Fibroblast of gingiva (primary cell): Measurements from ENCODE around the gene CLDN24.

Source experiments
- DNase-seq: peaks from one replicate; pipeline ENCODE4 v3.0.0-alpha.2; 2011; ENCODE audit warnings: low read depth

Gene CLDN24

GRCh38 chr4:183322326-183322725 lies at the start of gene CLDN24:
CLDN24 (minus strand) TSS chr4:183322426; CDS start chr4:183322426, 0 bp downstream.
- DNase-seq: no peak

GRCh38 chr4:183370786-183371185 lies 48.6 kb upstream of the CLDN24 start:
- no peak for DNase-seq

DNA sequence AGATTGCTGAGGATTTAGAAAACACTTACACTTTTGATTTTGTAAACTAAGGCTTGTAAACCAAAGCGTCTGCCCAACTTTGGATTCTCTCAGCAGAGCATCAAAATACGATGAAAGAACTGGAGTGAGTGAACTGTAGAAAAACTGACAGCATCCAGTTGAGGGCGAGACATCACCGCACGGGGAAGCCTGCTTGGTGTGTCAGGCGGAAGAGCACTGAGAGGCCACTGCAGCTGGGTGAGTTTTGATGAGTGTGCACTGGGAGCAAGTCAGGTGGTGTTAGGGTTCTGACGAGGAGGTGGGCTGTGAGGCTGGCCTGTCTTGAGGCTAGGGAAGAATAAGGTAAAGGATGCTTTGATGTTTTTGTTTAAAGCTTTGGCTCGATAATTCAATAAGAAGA lies 46.8 kb upstream of the CLDN24 start:
- DNase-seq: no peak

DNA sequence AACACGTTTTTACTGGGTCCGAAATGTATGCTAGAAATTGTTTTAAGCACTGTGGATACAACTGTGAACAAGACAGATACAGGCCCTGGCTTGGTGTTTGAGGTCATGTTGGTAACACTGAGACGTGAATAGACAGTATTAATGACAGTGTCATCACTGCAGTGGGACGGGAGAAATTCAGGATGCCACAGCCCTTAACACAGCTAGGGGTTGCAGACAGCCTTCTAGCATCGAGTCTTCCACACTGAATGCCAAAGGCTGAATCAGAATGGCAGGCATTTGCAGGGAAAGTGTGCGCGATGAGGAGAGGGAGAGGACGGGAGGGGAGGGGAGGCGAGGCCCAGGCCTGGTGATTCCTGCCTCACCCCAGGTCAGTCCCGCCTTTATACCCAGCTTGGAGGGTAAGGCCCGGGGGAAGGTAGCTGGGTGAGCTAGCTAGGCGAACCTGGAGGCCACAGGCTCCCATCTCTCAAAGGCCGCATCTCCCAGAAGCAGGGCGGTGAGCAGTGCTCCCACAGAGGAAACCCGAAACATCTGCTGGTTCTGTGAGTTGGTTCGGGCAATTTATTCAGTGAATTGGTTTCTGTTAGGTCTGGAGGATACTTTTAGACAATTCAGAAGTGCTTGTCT lies 44.1 kb upstream of the CLDN24 start:
- DNase-seq: no peak

GRCh38 chr4:183364025-183364424 lies 41.8 kb upstream of the CLDN24 start:
- DNase-seq: no peak

GRCh38 chr4:183362916-183363542 lies 40.8 kb upstream of the CLDN24 start:
- DNase-seq: no peak

- DNase-seq: no peak
Measured at GRCh38 chr4:183362036-183362435, 39.8 kb upstream of the CLDN24 start.

DNA sequence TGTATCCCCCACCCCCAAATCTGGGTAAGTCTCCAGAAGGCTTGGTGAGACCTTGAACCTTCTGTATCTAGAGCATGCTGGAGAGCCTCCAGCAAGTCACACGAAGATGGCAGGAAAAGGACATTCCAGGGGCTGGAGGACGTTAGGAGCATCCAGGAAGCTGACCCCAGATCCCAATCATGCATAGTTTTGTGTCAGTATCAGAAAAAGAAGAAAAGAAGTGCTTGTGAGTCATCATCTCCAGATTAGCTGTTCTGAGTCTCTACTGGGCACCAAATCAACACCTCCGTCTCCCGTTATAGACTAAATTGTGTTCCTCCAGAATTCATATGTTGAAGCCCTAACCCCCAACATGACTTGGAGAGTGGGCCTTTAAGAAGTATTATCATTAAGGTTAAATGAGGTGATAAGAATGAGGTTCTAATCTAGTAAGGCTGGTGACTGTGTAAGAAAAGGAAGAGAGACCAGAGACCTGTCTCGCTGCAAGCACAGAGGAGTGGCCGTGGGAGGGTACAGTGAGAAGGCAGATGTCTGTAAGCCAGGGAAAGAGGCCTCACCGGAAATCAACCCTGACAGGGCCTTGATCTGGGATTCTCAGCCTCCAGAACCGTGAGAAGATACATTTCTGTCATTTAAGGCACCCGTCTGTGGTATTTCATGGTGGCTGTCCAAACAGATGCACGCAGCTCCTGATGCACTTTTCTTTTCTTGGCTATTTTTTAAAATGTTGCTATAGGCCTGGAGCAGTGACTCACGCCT lies 38.1 kb upstream of the CLDN24 start:
- DNase-seq: no peak

DNA sequence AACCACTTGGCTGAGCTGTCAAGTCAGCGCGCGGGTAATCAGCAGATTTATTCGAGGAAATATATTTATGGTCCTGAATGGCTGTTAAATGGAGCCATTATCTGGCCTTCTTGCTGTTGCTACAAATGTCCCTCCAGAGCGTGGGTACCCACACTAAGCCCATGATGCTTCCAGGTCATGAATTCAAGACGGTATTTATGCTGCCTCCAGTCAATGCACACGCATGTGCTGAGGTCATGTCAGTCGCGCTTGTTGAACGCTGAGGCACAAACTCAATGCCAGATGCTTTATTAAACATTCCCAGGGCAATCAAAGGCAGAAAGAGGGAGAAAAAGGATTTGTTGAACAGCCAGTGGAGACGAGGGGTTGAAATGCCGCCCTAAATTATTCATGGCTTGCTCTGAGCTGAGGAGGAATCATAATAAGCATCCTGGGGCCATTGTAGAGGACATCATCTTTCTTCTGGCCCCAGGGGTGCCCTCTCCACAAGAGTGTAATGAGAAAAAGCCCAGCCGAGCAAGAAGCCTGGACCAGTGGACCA lies 36.1 kb upstream of the CLDN24 start:
- no peak for DNase-seq

DNA sequence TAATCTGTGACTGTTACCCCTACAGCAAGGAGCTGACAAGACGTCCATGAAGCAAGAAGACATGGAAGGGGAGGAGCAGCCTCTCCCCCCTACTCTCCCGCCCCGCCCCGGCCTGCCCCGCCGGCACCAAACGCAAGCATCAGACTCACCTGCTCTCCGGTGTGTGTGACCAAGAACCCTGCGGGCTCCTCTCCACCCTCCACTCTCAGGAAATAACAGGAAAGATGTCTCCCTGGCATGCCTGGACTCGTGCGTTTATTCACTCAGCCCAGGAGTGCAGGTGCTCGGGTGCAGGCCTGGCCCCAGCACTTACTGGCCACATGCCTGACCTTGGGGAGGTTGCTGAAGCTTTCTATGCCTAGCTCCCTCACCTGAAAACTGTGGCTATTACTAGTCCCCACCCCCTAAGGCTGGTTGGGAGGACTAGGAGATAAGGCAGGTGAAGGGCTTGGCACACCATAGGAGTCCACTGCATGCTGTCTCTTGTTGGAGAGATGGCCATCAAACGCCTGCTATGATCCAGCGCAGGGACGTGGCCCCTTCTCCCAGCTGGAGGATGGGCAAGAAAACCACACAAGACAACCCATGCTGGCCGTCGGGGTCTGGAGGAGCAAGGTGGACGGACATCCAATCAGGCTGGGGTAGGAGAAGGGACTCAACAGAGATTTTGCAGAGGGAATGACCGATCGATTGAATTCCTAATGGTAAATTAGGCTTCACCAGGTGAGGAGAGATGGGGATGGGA lies 34.9 kb upstream of the CLDN24 start:
- no peak for DNase-seq

- no peak for DNase-seq
Measured at GRCh38 chr4:183356173-183356830, 34.1 kb upstream of the CLDN24 start.

- DNase-seq: no peak
Measured at GRCh38 chr4:183355405-183355804, 33.2 kb upstream of the CLDN24 start.

GRCh38 chr4:183354219-183354618 lies 32.0 kb upstream of the CLDN24 start:
- DNase-seq: no peak

- no peak for DNase-seq
Measured at GRCh38 chr4:183353557-183353956, 31.3 kb upstream of the CLDN24 start.

DNA sequence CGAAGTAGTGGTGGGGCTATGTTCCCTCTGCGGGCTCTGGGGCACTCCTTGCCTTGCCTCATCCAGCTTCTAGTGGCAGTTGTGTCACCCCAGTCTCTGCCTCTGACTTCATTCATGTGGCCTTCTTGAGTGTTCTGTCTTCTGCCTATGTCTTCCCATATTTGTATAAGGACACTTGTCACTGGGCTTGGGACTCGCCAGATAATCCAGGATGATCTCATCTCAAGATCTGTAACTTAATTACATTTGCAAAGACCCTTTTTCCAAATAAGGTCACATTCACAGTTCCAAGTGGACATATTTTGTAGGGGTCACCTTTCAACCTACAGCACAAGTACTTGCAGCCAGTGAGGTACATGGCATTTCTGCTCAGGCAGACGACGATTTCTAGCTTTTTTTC lies 30.3 kb upstream of the CLDN24 start:
- no peak for DNase-seq

GRCh38 chr4:183350317-183351071 lies 28.3 kb upstream of the CLDN24 start:
- DNase-seq: peak; percentile 74

GRCh38 chr4:183349673-183350072 lies 27.4 kb upstream of the CLDN24 start:
- DNase-seq: peak; percentile 84

DNA sequence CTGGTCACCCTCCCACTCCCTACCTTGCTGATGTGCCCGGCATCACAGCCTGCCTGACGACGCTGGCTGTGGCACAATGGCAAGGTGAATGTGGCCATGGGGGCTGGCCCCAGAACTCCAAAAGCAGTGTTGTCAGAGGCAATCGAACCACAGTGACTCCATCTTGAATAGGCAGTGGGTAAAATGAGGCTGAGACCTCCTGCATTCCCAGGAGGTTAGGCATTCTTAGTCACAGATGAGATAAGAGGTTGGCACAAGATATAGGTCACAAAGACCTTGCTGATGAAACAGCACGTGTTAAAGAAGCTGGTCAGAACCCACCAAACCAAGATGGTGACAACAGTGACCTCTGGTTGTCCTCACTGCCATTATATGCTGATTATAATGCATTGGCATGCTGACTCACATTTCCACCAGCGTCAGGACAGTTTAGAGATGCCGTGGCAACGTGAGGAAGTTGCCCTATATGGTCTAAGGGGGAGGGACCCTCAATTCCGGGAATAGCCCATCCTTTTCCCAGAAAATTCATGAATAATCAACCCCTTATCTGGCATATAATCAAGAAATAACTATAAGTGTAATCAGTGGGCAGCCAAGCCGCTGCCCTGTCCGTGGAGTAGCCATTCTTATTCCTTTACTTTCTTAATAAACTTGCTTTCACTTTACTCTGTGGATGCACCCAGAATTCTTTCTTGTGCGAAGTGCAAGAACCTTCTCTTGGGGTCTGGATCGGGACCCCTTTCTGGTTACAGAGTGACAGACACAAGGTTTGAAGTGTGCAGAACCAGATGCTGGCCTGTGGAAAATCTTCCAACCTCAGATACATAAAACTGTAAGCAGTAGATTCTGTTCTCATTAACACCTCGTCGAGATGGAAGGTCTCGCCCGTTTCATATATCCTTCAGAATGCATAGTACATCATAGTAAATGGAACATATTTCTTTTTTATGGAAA lies 26.8 kb upstream of the CLDN24 start:
- peak; percentile 91 for DNase-seq

DNA sequence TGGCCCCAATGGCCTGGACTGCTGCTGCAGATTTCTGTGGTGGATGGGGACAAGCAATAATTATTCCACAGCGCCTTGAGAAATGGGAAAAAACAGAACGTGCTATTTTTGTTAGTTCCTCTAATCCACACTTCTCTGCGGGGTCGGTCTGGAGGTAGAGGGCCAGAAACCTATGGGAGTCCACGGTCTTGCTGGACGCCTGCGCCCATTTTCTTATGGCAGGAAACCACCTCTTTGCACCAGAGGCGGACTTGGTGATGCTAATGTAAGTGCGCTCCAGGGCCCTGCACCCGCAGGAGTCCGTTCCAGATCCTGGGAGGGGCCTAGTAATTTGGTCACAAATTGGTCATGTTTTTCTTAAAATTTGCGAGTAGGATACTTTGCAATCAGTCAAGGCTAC lies 25.9 kb upstream of the CLDN24 start:
- DNase-seq: no peak

GRCh38 chr4:183347566-183347965 lies 25.3 kb upstream of the CLDN24 start:
- DNase-seq: peak; percentile 21
